OCI-LY7 (cell line): ENCODE data around the gene SLC29A1.

Experiments
- EZH2phosphoT487 ChIP-seq: fragments of 200-600 bp; sonication (generic); IDR thresholded peaks from 2 replicates; pipeline ENCODE4 v1.6.1; 2018; ENCODE audit warnings: low read depth, borderline replicate concordance, mild to moderate bottlenecking, mixed run types, antibody characterized with exemption, low read length, moderate library complexity, mixed read lengths
- TF ChIP-seq, protein P1 (sequence below): fragments of 200-600 bp; sonication (generic); conservative IDR thresholded peaks from 2 replicates; pipeline ENCODE4 v1.5.1; 2014; ENCODE audit warnings: mild to moderate bottlenecking, antibody characterized with exemption, low read length, moderate library complexity, mixed read lengths

DNA sequence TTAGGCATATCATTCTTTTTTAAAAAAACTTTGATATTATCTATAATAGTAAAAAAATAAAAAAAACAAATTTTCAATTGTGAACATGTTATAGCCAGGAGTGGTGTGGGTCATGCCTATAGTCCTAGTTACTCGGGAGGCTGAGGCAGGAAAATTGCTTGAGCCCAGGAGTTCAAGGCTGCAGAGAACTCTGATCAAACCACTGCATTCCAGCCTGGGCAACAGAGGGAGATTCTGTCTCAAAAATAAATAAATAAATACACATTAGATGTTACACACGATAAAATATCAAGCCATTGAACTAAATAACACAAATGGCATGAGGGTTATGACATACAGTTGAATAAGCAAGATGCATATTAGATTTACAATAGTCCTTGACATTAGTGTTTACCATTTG is 34.6 kb upstream of the SLC29A1 start:
- TF ChIP-seq, protein P1, sequence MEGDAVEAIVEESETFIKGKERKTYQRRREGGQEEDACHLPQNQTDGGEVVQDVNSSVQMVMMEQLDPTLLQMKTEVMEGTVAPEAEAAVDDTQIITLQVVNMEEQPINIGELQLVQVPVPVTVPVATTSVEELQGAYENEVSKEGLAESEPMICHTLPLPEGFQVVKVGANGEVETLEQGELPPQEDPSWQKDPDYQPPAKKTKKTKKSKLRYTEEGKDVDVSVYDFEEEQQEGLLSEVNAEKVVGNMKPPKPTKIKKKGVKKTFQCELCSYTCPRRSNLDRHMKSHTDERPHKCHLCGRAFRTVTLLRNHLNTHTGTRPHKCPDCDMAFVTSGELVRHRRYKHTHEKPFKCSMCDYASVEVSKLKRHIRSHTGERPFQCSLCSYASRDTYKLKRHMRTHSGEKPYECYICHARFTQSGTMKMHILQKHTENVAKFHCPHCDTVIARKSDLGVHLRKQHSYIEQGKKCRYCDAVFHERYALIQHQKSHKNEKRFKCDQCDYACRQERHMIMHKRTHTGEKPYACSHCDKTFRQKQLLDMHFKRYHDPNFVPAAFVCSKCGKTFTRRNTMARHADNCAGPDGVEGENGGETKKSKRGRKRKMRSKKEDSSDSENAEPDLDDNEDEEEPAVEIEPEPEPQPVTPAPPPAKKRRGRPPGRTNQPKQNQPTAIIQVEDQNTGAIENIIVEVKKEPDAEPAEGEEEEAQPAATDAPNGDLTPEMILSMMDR: no peak
- TF ChIP-seq EZH2phosphoT487: no peak
